Neural progenitor cell (in vitro differentiated cells): ENCODE data around the gene SMIM11. TPM values are rescaled to one million over a fixed set of nuclear protein-coding genes. Genes with fewer than 3 reads are reported as not detected.

Experiments
- DNase-seq: peaks from one replicate; pipeline ENCODE4 v3.0.0-alpha.2; 2016; ENCODE audit warnings: low spot score
- H2AFZ ChIP-seq: fragments of 200-600 bp; sonication (generic); replicated peaks from 2 replicates; pipeline ENCODE4 v1.6.1; 2016; ENCODE audit warnings: antibody characterized with exemption
- H3F3A ChIP-seq: fragments of 200-600 bp; sonication (generic); 2 replicates; pipeline ENCODE4 v1.6.1; 2016; ENCODE audit warnings: antibody characterized with exemption, low read depth
- H3K27ac ChIP-seq: fragments of 200-600 bp; sonication (generic); 2 replicates; pipeline ENCODE4 v1.5.1; 2016; ENCODE audit warnings: mild to moderate bottlenecking
- H3K27me3 ChIP-seq: fragments of 200-600 bp; sonication (generic); 2 replicates; pipeline ENCODE4 v1.6.1; 2016; ENCODE audit warnings: mild to moderate bottlenecking, moderate library complexity
- H3K36me3 ChIP-seq: fragments of 200-600 bp; sonication (generic); 2 replicates; pipeline ENCODE4 v1.5.1; 2016
- H3K4me1 ChIP-seq: fragments of 200-600 bp; sonication (generic); 2 replicates; pipeline ENCODE4 v1.6.1; 2016; ENCODE audit warnings: mixed run types
- H3K4me2 ChIP-seq: fragments of 200-600 bp; sonication (generic); 2 replicates; pipeline ENCODE4 v1.6.1; 2016
- H3K4me3 ChIP-seq: fragments of 200-600 bp; sonication (generic); 2 replicates; pipeline ENCODE4 v1.5.1; 2016
- H3K79me2 ChIP-seq: fragments of 200-600 bp; sonication (generic); 2 replicates; pipeline ENCODE4 v1.6.1; 2016; ENCODE audit warnings: low read depth
- H3K9ac ChIP-seq: fragments of 200-600 bp; sonication (generic); 2 replicates; pipeline ENCODE4 v1.6.1; 2016
- H3K9me3 ChIP-seq: fragments of 200-600 bp; sonication (generic); 2 replicates; pipeline ENCODE4 v1.5.1; 2016; ENCODE audit warnings: low read depth
- H4K20me1 ChIP-seq: fragments of 200-600 bp; sonication (generic); 2 replicates; pipeline ENCODE4 v1.6.1; 2016; ENCODE audit warnings: low read depth
- H3K27ac Mint-ChIP-seq: 3 replicates; pipeline ENCODE4 v1.8.0; 2021; ENCODE audit warnings: mixed read lengths
- H3K27me3 Mint-ChIP-seq: 2 replicates; pipeline ENCODE4 v1.8.0; 2022; ENCODE audit warnings: low read depth, mild to moderate bottlenecking, inconsistent platforms, moderate library complexity, mixed read lengths; ENCODE audit not compliant: insufficient read depth
- H3K36me3 Mint-ChIP-seq: 3 replicates; pipeline ENCODE4 v1.8.0; 2021; ENCODE audit warnings: mixed read lengths
- H3K4me1 Mint-ChIP-seq: 3 replicates; pipeline ENCODE4 v1.8.0; 2021; ENCODE audit warnings: mixed read lengths
- H3K4me3 Mint-ChIP-seq: 3 replicates; pipeline ENCODE4 v1.8.0; 2021; ENCODE audit warnings: mild to moderate bottlenecking, moderate library complexity, mixed read lengths
- H3K9me3 Mint-ChIP-seq: 3 replicates; pipeline ENCODE4 v1.8.0; 2020; ENCODE audit warnings: mixed read lengths
- CTCF ChIP-seq: fragments of 200-600 bp; sonication (generic); IDR thresholded peaks from 2 replicates; pipeline ENCODE4 v1.5.1; 2017; ENCODE audit warnings: antibody characterized with exemption, mild to moderate bottlenecking
- EZH2 ChIP-seq: fragments of 200-600 bp; sonication (generic); IDR thresholded peaks from 2 replicates; pipeline ENCODE4 v1.6.1; 2017; ENCODE audit warnings: antibody characterized with exemption, mild to moderate bottlenecking, moderate library complexity
- EZH2phosphoT487 ChIP-seq: fragments of 200-600 bp; sonication (generic); IDR thresholded peaks from 2 replicates; pipeline ENCODE4 v1.6.1; 2017; ENCODE audit warnings: antibody characterized with exemption
- total RNA-seq: library from RNA; depleted of rRNA; stranded (reverse); fragments of >200 nt; gene quantifications from 2 replicates; pipeline ENCODE4 v1.2.3, GENCODE V29; 2015; ENCODE audit warnings: low replicate concordance

SMIM11 gene
- total RNA-seq, 1 donor from 2014 or later: 4.8 TPM

GRCh38 chr21:34364921-34365320 lies 10.4 kb upstream of the SMIM11 start:
- H3K27me3 ChIP-seq: no peaks in the 10 kb centered on the region
- no peak overlapping the region for H2AFZ ChIP-seq
- no peak overlapping the region for H3K4me3 ChIP-seq
- H3F3A ChIP-seq: peaks cover 16% of the 10 kb centered on the region
- H4K20me1 ChIP-seq: no peaks in the 10 kb centered on the region
- no peak overlapping the region for H3K27ac ChIP-seq
- no peak for DNase-seq
- Mint-ChIP-seq H3K4me3 (no peak overlapping the region), H3K27ac (no peak overlapping the region), H3K9me3 (no peaks in the 10 kb centered on the region), H3K36me3 (no peaks in the 10 kb centered on the region), H3K27me3 (peaks cover 2% of the 10 kb centered on the region), H3K4me1 (peaks cover 19% of the 10 kb centered on the region)
- no peak overlapping the region for H3K4me2 ChIP-seq
- H3K79me2 ChIP-seq: no peaks in the 10 kb centered on the region
- TF ChIP-seq EZH2 (no peak), EZH2phosphoT487 (no peak), CTCF (no peak)
- no peaks in the 10 kb centered on the region for H3K36me3 ChIP-seq
- H3K4me1 ChIP-seq: peaks cover 22% of the 10 kb centered on the region
- no peak overlapping the region for H3K9ac ChIP-seq
- H3K9me3 ChIP-seq: no peaks in the 10 kb centered on the region

GRCh38 chr21:34365809-34366208 lies 9.5 kb upstream of the SMIM11 start:
- Histone ChIP-seq H3K27me3 (no peaks in the 10 kb centered on the region), H3K79me2 (no peaks in the 10 kb centered on the region), H3K27ac (peak overlapping the region; percentile 86), H3K4me2 (peak overlapping the region; percentile 62), H3F3A (peaks cover 16% of the 10 kb centered on the region), H4K20me1 (no peaks in the 10 kb centered on the region), H3K4me1 (peaks cover 22% of the 10 kb centered on the region), H3K9me3 (no peaks in the 10 kb centered on the region), H3K4me3 (no peak overlapping the region), H3K9ac (no peak overlapping the region), H2AFZ (no peak overlapping the region), H3K36me3 (no peaks in the 10 kb centered on the region)
- Mint-ChIP-seq H3K9me3 (no peaks in the 10 kb centered on the region), H3K4me1 (peaks cover 19% of the 10 kb centered on the region), H3K36me3 (no peaks in the 10 kb centered on the region), H3K27me3 (peaks cover 2% of the 10 kb centered on the region), H3K27ac (no peak overlapping the region), H3K4me3 (no peak overlapping the region)
- DNase-seq: peak; percentile 82
- TF ChIP-seq CTCF (no peak), EZH2 (no peak), EZH2phosphoT487 (peak; percentile 48)

- Mint-ChIP-seq H3K27ac (no peak overlapping the region), H3K27me3 (peaks cover 2% of the 10 kb centered on the region), H3K4me1 (peaks cover 16% of the 10 kb centered on the region), H3K36me3 (no peaks in the 10 kb centered on the region), H3K4me3 (no peak overlapping the region), H3K9me3 (no peaks in the 10 kb centered on the region)
- H3K9me3 ChIP-seq: no peaks in the 10 kb centered on the region
- no peak overlapping the region for H3K4me2 ChIP-seq
- peak; percentile 70 for DNase-seq
- H2AFZ ChIP-seq: peak overlapping the region; percentile 83
- no peak overlapping the region for H3K27ac ChIP-seq
- H3K4me3 ChIP-seq: no peak overlapping the region
- TF ChIP-seq CTCF (peak; percentile 75), EZH2 (no peak), EZH2phosphoT487 (no peak)
- H3K36me3 ChIP-seq: no peaks in the 10 kb centered on the region
- H3K4me1 ChIP-seq: peaks cover 22% of the 10 kb centered on the region
- H3F3A ChIP-seq: peaks cover 16% of the 10 kb centered on the region
- no peak overlapping the region for H3K9ac ChIP-seq
- H4K20me1 ChIP-seq: no peaks in the 10 kb centered on the region
- no peaks in the 10 kb centered on the region for H3K27me3 ChIP-seq
- H3K79me2 ChIP-seq: no peaks in the 10 kb centered on the region
Observed at GRCh38 chr21:34367320-34367935, 7.9 kb upstream of the SMIM11 start.
